Fibroblast of skin of right quadriceps (primary cell): ENCODE data around the gene C5orf15.
"Not testable (repeated sequence)": the region's sequence is repeated elsewhere in the genome, so short reads cannot be mapped to it uniquely, and the experiment has no call there.

Source experiments
- DNase-seq: peaks from one replicate; pipeline ENCODE4 v3.0.0-alpha.2; 2013

C5orf15 gene

GRCh38 chr5:133962131-133962530, 6.3 kb downstream of the C5orf15 start:
- DNase-seq, result no peak

DNA sequence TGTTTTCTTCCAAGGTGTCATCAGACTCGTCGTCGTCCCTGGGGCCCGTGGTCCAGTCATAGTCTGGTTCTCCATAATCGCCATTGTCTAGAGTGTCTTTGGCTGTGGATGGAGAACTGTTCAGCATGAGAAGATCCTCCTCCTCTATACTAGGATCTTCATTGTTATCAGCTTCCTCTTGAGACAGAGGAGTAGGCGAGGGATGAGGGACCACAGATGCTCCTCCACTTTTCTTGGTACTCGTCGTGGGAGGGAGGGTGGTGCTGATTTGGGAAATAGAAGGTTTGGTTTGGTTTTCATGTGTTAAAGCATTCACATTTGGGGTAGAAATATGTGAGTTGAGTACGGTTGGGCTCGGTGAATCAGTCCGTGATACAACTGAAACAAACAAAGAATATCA, 8.8 kb downstream of the C5orf15 start:
- no peak for DNase-seq

- no peak for DNase-seq
Observed at GRCh38 chr5:133957591-133957990, 10.8 kb downstream of the C5orf15 start.

DNA sequence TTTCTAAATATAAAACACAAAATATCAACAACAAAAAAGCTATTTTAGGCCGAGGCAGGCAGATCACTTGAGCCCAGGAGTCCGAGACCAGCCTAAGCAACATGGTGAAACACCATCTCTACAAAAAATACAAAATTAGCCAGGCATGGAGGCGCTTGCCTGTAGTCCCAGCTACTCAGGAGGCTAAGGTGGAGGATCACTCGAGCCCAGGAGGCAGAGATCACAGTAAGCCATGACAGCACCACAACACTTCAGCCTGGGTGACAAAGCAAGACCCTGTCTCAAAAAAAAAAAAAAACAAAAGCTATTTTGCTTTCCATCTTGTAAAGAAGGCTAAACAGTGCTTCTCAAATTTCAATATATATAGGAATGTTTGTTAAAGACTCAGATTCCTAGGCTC, 11.3 kb downstream of the C5orf15 start:
- DNase-seq, result no peak

GRCh38 chr5:133956196-133956595, 12.2 kb downstream of the C5orf15 start:
- peak; percentile 13 for DNase-seq

DNA sequence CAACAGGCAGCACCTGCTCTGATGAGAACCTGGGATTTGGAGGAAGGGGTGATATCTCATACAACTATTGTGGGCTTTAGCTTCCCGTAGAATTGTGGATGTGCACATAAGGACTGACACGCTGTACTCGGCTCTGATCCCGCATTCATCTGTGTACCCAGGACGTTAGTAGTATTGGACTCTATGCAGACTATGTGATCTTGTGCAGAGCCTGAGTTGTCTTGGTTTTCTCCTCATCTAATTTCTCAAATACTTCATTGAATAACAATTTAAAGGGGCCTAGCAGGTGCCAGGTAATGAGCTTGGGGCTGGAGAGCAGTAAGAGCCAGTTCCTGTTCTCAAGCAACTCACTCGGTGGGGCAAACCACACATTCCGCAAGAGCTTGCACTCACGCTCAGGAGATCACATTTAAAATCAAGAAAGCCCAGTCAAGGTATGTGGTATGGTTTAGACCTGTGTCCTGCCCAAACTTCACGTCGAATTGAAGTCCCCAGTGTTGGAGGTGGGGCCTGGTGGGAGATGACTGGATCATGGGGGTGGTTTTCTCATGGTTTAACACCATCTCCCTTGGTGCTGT, 14.8 kb downstream of the C5orf15 start:
- DNase-seq, result no peak

- DNase-seq, result peak; percentile 72
Observed at GRCh38 chr5:133952729-133953567, 15.5 kb downstream of the C5orf15 start.

DNA sequence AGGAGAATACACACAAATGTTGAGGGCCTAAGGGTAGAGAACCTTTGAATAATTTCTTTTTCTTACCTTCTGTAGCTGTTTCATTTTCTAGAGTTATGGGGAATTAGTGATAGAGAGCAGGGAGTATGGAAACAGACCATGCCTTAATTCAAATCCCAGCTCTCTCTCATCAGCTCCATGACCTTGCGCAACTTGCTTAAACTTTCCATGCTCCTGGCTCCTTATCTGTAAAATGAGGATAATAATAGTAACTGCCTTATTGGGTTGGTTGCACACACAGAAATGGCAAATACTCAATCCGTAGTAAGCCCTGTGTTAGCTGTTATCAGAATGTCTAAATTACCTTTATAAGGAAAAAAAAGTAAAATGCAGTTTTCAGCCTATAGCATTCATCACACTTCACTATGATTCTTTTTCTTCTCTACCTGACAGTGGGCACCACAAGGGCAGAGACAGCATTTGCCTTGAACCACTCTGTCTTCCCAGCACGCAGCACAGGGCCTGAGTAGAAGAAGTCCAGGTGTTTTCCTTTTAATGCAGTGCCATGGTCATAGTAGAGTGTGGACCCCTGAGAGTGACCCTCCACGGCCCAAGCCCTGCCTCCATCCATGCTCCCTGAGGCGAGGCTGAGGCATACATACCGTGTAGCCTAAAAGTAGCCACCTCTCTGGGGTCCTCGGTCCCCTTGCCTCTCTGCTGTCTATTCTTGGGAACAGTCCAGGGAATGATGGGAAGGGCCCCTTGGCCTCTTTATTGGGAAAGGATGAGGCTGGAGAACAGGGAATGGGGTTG, 17.4 kb downstream of the C5orf15 start:
- no peak for DNase-seq

- no peak for DNase-seq
Observed at GRCh38 chr5:133948721-133949120, 19.7 kb downstream of the C5orf15 start.

DNA sequence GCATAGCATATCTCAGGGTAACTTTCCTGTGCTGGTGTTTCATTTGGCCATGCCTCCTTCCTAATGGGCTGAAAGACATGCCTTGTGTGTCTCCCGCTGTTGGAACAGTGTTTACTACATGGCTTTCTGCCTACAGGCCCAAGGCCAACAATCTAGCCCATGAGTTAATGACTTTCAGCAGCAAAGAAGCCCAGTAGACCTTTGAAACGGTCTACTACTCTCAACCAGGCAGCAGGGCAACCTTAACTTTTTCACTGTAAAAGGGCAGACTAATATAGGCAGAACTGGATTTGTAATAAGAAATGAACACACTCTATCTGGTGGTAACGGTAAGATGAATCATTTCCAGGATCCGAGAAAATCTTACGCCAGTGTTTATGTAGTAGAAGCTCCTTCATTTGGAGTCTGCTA, 21.0 kb downstream of the C5orf15 start:
- DNase-seq, result no peak

DNA sequence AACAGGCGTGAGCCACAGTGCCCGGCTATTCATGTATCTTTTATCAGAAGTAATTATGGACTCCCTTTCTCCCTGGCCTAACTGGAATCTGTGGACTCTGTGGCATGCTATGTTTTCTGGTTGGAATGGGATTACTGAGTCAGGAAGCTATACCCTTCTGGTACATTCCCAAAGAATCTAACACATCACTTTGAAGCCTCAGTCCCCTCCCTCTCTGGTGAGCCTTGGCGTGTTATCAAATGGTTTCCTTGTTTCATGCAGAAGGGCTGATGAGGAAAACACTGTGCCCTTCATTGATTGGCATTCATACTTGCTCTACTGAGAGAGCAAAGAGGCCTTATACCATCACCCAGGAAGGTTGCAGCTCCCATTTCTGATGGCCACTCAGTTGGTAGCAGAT, 22.9 kb downstream of the C5orf15 start:
- DNase-seq, result peak; percentile 20

DNA sequence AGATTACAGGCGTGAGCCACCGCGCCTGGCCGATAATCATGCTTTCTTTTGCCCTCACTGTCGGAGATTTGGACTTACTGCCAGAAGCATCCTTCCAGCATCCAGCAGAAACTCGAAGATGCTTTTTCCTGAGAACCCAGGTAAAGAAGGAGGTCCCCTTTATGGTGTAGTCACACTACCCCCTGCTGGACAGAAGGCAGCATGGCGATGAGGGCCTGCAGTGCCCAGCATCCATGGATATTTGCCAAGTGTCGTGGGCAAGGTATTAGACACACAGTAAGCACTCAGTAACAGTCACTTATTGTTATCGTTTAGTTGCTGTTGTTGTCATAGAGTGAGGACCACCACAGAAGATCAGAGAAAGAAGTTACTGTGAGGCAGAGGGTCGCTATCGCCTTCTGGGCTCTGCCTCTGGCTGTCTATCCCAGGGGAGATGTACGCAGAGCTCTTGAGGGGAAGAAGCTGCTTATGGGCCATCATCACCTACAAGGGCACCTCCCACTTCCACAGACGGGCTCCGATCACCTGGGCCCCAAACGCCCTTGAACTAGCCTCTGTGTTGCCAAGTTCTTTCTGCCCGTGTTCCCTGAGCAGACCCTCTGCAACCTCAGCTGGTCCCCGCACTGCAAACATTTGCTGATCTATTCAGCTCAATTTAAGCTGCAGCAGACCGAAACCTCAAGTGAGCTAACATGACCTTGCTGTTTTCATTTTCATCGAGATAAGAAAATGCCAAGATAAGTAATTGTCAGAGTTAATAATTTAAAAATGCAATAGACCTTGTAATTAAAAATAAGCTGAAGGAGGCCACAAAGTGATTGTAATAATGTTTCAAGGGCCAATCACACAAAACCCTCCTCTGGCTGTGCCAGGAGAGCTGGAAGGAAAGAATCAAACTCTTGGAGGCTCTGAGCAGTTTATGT, 23.9 kb downstream of the C5orf15 start:
- peak; percentile 34 for DNase-seq

DNA sequence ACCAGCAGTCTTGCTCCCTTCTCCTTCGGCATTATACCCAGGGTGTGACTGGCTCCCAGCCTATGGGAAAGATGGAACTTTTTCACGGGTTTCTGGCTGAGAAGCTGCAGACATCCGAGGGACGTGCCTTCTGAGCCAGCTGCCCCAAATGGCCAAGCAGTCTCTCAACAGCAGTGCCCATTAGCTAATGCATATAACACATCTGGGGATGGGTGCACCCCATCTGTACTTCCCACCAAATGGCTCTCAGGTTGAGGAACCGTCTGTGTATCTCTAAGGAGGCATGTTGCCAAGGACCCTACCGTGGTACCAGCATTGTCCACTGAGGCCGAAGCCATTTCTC, 25.0 kb downstream of the C5orf15 start:
- DNase-seq, result no peak

DNA sequence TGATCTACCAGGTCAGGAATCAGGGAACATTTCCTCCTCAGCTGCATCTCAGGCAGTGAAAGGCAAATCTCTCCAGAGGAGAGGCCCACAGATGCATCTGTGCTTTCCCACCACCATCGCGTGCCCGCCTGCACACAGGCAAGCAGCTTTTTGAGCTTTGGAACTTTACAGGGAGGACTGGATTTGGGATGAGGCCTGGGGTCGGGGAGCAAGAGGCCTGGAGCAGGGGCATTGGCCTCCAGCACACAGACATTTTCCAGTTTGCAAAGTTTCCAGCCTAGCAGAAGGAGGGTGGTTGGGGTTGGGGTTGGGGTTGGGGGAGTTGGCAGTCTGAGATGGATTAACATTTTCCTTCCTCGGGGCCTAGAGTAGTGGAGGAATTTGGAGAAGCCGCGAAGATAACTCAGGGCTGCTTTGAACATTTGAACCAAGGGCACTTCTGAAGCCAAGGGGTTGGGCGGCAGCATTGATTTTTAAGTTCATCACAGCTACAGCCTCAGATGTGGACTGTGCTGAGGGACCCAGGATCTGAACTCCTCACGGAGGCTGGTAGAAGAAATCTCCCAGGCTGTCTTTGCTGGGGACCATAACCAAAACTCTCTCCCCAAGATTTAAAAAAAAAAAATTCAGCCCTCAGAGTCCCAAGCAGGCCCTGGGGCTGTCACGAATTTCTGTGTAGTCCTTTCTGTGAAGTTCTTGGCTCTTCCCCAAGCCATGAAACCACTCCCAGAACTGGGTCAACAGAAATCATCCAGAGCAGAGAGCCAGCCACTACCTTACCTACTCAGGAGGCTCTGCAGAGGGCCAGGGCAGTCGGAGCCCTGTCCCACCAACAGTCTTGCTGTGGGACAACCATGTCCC, 25.6 kb downstream of the C5orf15 start:
- no peak for DNase-seq

GRCh38 chr5:133941456-133942196, 26.8 kb downstream of the C5orf15 start:
- DNase-seq, result no peak

- DNase-seq, result no peak
Observed at GRCh38 chr5:133939668-133940067, 28.8 kb downstream of the C5orf15 start.

DNA sequence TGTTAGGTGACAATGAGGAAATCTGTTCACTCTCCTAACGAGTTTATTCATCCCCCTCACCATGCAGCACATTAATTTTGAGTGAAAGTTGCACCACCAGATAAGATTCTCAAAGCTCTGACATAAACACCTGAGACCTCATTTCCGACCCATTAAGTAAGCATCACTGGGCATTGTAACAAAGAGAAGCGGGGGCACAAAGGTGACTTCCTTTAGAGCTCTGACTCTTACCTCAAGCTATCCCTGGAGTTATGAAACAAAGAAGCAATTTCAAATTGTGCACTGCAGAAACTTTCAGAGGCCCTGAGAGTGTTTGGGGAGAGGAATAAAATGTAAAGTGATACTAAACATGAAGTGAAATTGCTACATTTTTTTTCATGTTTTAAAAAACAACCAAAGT, 29.5 kb downstream of the C5orf15 start:
- no peak for DNase-seq

- DNase-seq, result no peak
Observed at GRCh38 chr5:133938039-133938821, 30.2 kb downstream of the C5orf15 start.

GRCh38 chr5:133937628-133938027, 30.8 kb downstream of the C5orf15 start:
- not testable (repeated sequence) for DNase-seq

DNA sequence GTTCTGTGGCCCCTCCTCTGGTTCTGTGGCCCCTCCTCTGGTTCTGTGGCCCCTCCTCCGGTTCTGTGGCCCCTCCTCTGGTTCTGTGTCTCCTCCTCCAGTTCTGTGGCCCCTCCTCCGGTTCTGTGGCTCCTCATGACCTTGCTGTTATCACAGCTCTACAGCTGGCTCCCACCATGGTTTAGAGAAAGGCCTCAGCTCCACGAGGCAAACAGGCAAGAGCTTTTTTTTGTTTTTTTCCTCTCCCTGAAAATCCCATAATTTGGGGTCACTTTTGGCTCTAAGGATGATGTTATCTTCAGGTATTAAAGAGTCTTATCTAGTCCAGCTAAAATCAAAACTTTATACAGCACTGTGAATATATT, 31.8 kb downstream of the C5orf15 start:
- no peak for DNase-seq
